ENCODE measurements around the gene P2RY6. TPM values are rescaled to one million over a fixed set of nuclear protein-coding genes. Genes with fewer than 3 reads are reported as not detected.

The P2RY6 gene
- total RNA-seq, 1 experiment from 2014 or later: 0.15 TPM

GRCh38 chr11:73293356-73293936, 21.3 kb downstream of the P2RY6 start:
- POLR2A ChIA-PET: no interaction called here

More at GRCh38 chr11:73293356-73293936, 21.3 kb downstream of the P2RY6 start:
- TF ChIP-seq ZBTB33 (IDR thresholded peaks at IDR 0.05; ENCODE audit: extremely low read depth, insufficient replicate concordance, low read length) (no peak), JUND (IDR thresholded peaks at IDR 0.05) (no peak), ZFX (IDR thresholded peaks at IDR 0.05) (no peak), POLR2A (IDR thresholded peaks at IDR 0.05; ENCODE audit: borderline replicate concordance, extremely low read depth, insufficient read depth, insufficient read length) (no peak), ATF3 (IDR thresholded peaks at IDR 0.05) (no peak)
- TF ChIP-seq, protein P1, sequence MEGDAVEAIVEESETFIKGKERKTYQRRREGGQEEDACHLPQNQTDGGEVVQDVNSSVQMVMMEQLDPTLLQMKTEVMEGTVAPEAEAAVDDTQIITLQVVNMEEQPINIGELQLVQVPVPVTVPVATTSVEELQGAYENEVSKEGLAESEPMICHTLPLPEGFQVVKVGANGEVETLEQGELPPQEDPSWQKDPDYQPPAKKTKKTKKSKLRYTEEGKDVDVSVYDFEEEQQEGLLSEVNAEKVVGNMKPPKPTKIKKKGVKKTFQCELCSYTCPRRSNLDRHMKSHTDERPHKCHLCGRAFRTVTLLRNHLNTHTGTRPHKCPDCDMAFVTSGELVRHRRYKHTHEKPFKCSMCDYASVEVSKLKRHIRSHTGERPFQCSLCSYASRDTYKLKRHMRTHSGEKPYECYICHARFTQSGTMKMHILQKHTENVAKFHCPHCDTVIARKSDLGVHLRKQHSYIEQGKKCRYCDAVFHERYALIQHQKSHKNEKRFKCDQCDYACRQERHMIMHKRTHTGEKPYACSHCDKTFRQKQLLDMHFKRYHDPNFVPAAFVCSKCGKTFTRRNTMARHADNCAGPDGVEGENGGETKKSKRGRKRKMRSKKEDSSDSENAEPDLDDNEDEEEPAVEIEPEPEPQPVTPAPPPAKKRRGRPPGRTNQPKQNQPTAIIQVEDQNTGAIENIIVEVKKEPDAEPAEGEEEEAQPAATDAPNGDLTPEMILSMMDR (IDR thresholded peaks at IDR 0.05 in 2 of 3, conservative IDR thresholded peaks at IDR 0.05 in 1 of 3; ENCODE audit: borderline replicate concordance in 1 of 3, insufficient read depth in 1 of 3, low read depth in 2 of 3, low read length in 2 of 3): no peak
- TF ChIP-seq, protein P2, sequence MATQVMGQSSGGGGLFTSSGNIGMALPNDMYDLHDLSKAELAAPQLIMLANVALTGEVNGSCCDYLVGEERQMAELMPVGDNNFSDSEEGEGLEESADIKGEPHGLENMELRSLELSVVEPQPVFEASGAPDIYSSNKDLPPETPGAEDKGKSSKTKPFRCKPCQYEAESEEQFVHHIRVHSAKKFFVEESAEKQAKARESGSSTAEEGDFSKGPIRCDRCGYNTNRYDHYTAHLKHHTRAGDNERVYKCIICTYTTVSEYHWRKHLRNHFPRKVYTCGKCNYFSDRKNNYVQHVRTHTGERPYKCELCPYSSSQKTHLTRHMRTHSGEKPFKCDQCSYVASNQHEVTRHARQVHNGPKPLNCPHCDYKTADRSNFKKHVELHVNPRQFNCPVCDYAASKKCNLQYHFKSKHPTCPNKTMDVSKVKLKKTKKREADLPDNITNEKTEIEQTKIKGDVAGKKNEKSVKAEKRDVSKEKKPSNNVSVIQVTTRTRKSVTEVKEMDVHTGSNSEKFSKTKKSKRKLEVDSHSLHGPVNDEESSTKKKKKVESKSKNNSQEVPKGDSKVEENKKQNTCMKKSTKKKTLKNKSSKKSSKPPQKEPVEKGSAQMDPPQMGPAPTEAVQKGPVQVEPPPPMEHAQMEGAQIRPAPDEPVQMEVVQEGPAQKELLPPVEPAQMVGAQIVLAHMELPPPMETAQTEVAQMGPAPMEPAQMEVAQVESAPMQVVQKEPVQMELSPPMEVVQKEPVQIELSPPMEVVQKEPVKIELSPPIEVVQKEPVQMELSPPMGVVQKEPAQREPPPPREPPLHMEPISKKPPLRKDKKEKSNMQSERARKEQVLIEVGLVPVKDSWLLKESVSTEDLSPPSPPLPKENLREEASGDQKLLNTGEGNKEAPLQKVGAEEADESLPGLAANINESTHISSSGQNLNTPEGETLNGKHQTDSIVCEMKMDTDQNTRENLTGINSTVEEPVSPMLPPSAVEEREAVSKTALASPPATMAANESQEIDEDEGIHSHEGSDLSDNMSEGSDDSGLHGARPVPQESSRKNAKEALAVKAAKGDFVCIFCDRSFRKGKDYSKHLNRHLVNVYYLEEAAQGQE (IDR thresholded peaks at IDR 0.05; ENCODE audit: low read depth): no peak
- RAD21 ChIA-PET (ENCODE audit: low non-redundant PET in 1 of 2, low total read pairs in 2 of 2, uncharacterized antibody in 2 of 2, unreplicated experiment in 2 of 2): no interaction called here
- no peaks in the 10 kb centered on the region for H3K9me3 ChIP-seq (ENCODE audit: control insufficient read depth in 1 of 2, insufficient read depth in 1 of 2, low read depth in 1 of 2, low read length in 2 of 2)
- no peaks in the 10 kb centered on the region for H4K20me1 ChIP-seq (ENCODE audit: insufficient read depth)
- BruUV-seq (replicated peaks): no TSS peak
- H3K9ac ChIP-seq (ENCODE audit: low read length): no peak overlapping the region
- H3K27ac ChIP-seq (ENCODE audit: low read depth, low read length): no peak overlapping the region
- H3K4me3 ChIP-seq (replicated peaks in 1 of 2; ENCODE audit: low read depth in 1 of 2, low read length in 2 of 2): no peak overlapping the region
- H3K27me3 ChIP-seq (ENCODE audit: insufficient read depth, low read length): no peaks in the 10 kb centered on the region; the same call in 1 of the 2 replicates
- CTCF ChIA-PET: interaction anchor here (1.7 to 1.8 kb wide), 2 partner anchors 14 to 41 kb away, joined by 8 read pairs; no protein-coding TSS in a partner anchor
- DNase-seq (ENCODE audit: low read depth, low spot score): no peak
- ATAC-seq: no peak
- no peak overlapping the region for H3K4me2 ChIP-seq (ENCODE audit: low read length)
- no peak overlapping the region for H2AFZ ChIP-seq (ENCODE audit: low read depth, low read length, poor library complexity, severe bottlenecking)
- H3K4me1 ChIP-seq (ENCODE audit: control insufficient read depth in 1 of 2, insufficient read depth in 2 of 2, low read length in 2 of 2): peaks cover 4 to 18% of the 10 kb centered on the region in 2 experiments; a peak in 2 of 4 replicates
- H3K36me3 ChIP-seq (ENCODE audit: control insufficient read depth in 1 of 2, insufficient read depth in 2 of 2, low read length in 2 of 2): no peaks in the 10 kb centered on the region
- no peaks in the 10 kb centered on the region for H3K79me2 ChIP-seq (ENCODE audit: insufficient read depth, low read length)
- no peaks in the 10 kb centered on the region for H3K9me2 ChIP-seq (ENCODE audit: insufficient read depth)
- intact Hi-C loops (cut with micrococcal nuclease): no loop called here

All from HCT116 (cell line).